ENCODE measurements around the gene TAF1B. TPM values are rescaled to one million over a fixed set of nuclear protein-coding genes. Genes with fewer than 3 reads are reported as not detected.

TAF1B gene
- total RNA-seq, 1 donor from 2014 or later: 58.5 TPM

DNA sequence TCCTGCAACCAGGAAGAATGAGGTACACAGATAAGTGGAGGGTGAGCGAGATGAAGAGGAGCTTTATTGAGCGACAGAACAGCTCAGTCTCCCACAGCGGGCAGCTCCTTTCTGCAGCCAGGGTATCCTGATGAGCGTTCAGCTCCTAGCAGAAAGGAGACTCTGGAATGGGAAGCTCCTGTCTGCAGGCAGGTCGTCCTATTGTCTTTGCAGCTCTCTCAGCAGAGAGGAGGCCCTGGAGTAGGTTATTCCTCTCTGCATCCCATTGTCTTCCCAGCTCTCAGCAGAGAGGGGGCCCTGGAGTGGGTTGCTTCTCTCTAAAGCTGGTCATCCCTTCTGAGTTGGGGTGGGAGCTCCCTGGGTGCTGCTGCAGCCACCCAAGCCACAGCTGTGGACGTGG is 41.2 kb downstream of the TAF1B start:
- intact Hi-C loops (cut with DNase I): no loop called here
- no peak for DNase-seq (ENCODE audit: low spot score in 2 of 2)
- no peaks in the 10 kb centered on the region for H3K27me3 ChIP-seq
- TF ChIP-seq, protein P1, sequence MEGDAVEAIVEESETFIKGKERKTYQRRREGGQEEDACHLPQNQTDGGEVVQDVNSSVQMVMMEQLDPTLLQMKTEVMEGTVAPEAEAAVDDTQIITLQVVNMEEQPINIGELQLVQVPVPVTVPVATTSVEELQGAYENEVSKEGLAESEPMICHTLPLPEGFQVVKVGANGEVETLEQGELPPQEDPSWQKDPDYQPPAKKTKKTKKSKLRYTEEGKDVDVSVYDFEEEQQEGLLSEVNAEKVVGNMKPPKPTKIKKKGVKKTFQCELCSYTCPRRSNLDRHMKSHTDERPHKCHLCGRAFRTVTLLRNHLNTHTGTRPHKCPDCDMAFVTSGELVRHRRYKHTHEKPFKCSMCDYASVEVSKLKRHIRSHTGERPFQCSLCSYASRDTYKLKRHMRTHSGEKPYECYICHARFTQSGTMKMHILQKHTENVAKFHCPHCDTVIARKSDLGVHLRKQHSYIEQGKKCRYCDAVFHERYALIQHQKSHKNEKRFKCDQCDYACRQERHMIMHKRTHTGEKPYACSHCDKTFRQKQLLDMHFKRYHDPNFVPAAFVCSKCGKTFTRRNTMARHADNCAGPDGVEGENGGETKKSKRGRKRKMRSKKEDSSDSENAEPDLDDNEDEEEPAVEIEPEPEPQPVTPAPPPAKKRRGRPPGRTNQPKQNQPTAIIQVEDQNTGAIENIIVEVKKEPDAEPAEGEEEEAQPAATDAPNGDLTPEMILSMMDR (IDR thresholded peaks at IDR 0.05): no peak
- peaks cover 3 to 20% of the 10 kb centered on the region in 2 donors for H3K36me3 ChIP-seq
- no peaks in the 10 kb centered on the region for H3K4me1 ChIP-seq
- no peak overlapping the region for H3K4me3 ChIP-seq
- H3K27ac ChIP-seq: no peak overlapping the region
- H3K9me3 ChIP-seq: peaks cover 0 to 9% of the 10 kb centered on the region in 2 donors

DNA sequence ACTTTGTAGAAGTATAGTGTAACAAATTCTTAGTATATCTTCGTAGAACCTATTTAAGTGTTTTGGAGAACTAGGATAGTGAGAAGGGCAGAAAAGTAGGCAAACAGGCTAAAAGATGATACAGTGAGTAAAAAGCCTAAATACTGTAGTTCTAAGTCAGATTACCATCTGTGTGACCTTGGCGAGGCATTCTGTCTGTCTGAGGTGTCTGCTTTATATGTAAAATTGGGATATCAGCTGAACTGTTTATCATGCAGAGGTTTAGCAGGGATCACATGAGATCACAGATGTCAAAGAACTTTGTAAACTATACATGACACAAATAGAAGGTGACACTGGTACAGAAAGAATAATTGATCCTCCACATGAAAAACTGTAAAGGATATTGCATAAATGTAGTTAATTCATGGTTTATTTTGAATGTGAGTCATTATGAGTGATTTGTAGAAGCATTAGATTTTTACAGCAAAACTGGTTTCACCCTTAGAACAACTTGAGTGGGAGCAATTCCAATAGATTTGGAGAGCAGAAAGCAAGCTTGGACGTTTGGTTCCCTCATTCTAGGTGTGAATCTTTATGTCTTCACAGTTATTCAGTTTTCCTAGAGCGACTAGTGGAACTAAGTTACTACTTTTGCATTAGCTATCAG is 41.9 kb downstream of the TAF1B start:
- no peak for DNase-seq (ENCODE audit: low spot score in 2 of 2)
- H3K27me3 ChIP-seq: no peaks in the 10 kb centered on the region
- TF ChIP-seq, protein P1 (IDR thresholded peaks at IDR 0.05): no peak
- H3K9me3 ChIP-seq: peaks cover 0 to 9% of the 10 kb centered on the region in 2 donors
- peaks cover 3 to 20% of the 10 kb centered on the region in 2 donors for H3K36me3 ChIP-seq
- H3K4me1 ChIP-seq: no peaks in the 10 kb centered on the region
- H3K4me3 ChIP-seq: no peak overlapping the region
- H3K27ac ChIP-seq: no peak overlapping the region
- intact Hi-C loops (cut with DNase I): no loop called here

DNA sequence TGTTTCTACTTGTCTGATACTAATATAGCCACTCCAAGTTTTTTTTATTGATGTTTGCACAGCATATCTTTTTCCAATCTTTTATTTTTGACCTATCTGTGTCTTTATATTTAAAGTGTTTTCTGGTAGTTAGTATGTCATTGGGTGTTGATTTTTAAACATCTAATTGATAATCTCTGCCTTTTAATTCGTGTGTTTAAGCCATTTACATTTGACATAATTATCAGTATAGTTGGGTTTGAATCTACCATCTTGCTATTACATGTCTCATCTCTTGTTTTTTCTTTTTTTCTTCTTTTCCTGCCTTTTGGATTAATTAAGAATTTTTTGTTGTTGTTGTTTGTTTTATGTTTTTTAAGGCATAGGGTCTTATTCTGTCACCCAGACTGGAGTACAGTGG is 44.2 kb downstream of the TAF1B start:
- H3K27me3 ChIP-seq: no peaks in the 10 kb centered on the region
- no peaks in the 10 kb centered on the region for H3K4me1 ChIP-seq
- intact Hi-C loops (cut with DNase I): no loop called here
- peaks cover 0 to 9% of the 10 kb centered on the region in 2 donors for H3K9me3 ChIP-seq
- TF ChIP-seq, protein P1 (IDR thresholded peaks at IDR 0.05): no peak
- no peak overlapping the region for H3K4me3 ChIP-seq
- H3K27ac ChIP-seq: no peak overlapping the region
- no peak for DNase-seq (ENCODE audit: low spot score in 2 of 2)
- peaks cover 3 to 18% of the 10 kb centered on the region in 2 donors for H3K36me3 ChIP-seq

DNA sequence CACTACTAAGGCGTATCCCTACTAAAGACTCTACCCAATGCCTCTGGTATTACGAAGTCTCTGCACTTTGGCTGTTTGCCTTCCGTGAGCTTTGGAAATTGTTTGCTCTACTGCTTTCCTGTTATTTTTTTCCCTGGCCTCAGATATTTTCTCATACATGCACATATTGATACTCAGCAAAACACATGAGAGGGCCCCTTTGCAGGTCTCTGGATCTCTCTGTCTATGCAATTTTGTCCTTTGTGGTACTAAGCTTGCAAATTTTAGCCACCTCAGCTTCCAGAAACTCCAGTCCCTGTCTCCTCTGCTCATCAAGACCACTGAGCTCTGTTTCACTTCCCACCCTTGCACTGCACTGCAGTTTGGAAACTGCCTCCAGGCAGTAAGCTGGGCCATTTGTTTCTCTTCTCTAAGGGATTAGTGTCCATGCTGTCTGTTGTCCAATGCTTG is 46.6 kb downstream of the TAF1B start:
- Histone ChIP-seq H3K36me3 (peaks cover 0 to 4% of the 10 kb centered on the region in 2 donors), H3K27me3 (no peaks in the 10 kb centered on the region), H3K9me3 (peaks cover 0 to 9% of the 10 kb centered on the region in 2 donors), H3K27ac (no peak overlapping the region), H3K4me3 (no peak overlapping the region), H3K4me1 (no peaks in the 10 kb centered on the region)
- TF ChIP-seq, protein P1 (IDR thresholded peaks at IDR 0.05): no peak
- intact Hi-C loops (cut with DNase I): no loop called here
- no peak for DNase-seq (ENCODE audit: low spot score in 2 of 2)

DNA sequence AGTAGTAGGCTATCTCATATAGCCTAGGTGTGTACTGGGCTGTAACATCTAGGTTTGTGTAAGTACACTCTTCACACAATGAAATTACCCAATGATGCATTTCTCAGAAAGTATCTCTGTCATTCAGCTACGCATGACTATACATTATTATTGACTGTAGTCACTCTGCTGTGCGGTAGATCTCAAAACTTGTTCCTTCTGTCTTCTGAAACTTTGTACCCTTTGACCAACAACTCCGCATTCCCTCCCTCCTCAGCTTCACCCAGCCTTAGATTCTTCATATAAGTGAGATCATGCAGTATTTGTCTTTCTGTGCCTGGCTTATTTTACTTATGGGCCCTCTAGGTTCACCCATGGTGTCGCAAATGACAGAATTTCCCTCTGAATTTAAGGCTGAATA is 49.0 kb downstream of the TAF1B start:
- H3K4me3 ChIP-seq: no peak overlapping the region
- intact Hi-C loops (cut with DNase I): no loop called here

More for the DNA sequence above, 49.0 kb downstream of the TAF1B start:
- H3K27me3 ChIP-seq: no peaks in the 10 kb centered on the region
- DNase-seq (ENCODE audit: low spot score in 2 of 2): no peak
- TF ChIP-seq, protein P1 (IDR thresholded peaks at IDR 0.05): no peak
- H3K36me3 ChIP-seq: no peaks in the 10 kb centered on the region
- peaks cover 0 to 2% of the 10 kb centered on the region in 2 donors for H3K4me1 ChIP-seq
- peaks cover 0 to 9% of the 10 kb centered on the region in 2 donors for H3K9me3 ChIP-seq
- H3K27ac ChIP-seq: no peak overlapping the region

All from ascending aorta (tissue), 2 donors.